Inflammatory macrophage (primary cell): ENCODE measurements around the gene MOBP.

Experiments used
- DNase-seq, 2 donors: peaks; one replicate each; pipeline ENCODE4 v3.0.0-alpha.2; 2020 to 2022

The MOBP gene

DNA sequence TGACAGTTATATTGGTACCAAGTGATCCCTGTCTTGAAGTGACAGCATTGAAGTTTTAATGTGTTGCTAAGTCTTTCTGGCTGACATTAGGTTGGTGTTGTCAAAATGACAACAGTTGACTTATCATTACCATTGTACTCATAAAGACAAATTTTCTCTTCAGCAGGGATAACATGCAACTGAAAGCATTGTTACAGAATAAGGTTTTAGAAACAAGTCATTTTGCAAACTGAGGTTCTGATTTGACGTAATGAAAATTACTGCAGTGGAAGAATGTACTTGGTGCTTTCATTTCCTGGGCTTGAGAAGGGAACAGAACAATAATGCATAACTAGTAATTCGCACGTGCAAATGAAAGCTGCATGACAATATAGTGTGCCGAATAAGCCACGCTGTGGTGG lies 75.1 kb downstream of the MOBP start:
- DNase-seq = no peak

DNA sequence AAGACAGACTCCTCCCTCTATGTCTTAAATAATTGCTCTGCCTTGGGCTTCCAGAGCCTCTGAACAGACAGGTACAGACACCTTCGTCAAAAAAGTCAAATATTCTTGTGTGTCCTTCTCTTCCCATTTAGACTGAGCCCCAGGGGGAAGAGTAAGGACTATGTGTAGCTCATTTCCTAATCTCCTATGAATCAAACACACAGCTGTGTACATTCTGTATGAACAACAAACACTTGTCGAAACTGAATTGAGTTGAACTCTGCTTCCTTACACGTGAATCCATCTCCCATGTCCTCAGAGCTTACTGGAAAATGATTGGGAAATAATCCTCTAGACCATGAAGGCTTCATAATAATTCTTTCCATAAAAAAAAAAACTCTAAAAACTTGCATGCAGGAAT lies 80.8 kb downstream of the MOBP start:
- DNase-seq = no peak

DNA sequence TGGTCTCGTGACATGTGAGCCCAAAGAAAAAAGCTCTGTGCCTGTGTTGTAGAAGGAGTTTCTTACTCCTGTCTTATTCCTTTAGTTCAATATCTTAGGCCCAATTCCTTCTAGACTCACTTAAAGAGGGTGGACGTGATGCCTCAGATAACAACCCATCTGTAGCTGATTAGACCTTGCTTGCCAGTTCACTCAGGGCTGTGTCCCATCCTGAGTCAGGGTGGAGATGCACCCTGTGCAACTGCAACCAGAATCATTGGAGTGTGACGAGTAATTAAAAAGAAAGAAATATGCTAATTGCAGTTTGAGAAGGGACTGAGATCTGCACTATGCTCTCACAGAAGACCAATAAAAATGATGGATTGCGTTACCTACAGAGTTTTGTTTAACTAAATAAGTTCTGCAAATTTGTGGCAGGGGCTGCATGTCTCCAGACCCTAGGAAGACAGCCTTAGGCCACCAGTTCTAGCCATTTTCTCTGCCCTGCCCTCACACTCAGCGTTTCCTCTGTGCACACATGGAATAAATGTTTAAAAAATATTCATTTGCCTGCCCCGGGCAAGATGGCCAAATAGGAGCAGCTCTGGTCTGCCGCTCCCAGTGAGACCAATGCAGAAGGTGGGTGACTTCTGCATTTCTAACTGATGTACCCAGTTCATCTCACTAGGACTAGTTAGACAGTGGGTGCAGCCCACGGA lies 83.0 kb downstream of the MOBP start:
- no peak for DNase-seq
